Measurements from ENCODE around the gene CDHR4. TPM values are rescaled to one million over a fixed set of nuclear protein-coding genes. Genes with fewer than 3 reads are reported as not detected.

The CDHR4 gene
- total RNA-seq, 2 experiments from 2014 or later = 0.32 TPM; not detected in 1

GRCh38 chr3:49841806-49842205, 42.1 kb upstream of the CDHR4 start:
- DNase-seq (ENCODE audit: low spot score) = no peak
- H3K4me2 ChIP-seq (ENCODE audit: low read length) = no peak overlapping the region
- intact Hi-C loops (cut with micrococcal nuclease; ENCODE audit: unreplicated experiment) = loop anchor here (1.0 kb wide), 1 partner anchor 64 kb away; no protein-coding TSS in a partner anchor
- H3K4me3 ChIP-seq (ENCODE audit: low read depth, low read length, poor library complexity, severe bottlenecking) = no peak overlapping the region
- no peak overlapping the region for H3K27ac ChIP-seq (ENCODE audit: low read depth, low read length, poor library complexity, severe bottlenecking)
- no TSS peak for BruUV-seq (replicated peaks)
- POLR2A ChIA-PET = interaction anchor here (0.6 to 1.0 kb wide), 2 partner anchors 25 to 196 kb away, joined by 3 to 5 read pairs; no protein-coding TSS in a partner anchor
- peaks cover 3% of the 10 kb centered on the region for H3K4me1 ChIP-seq (ENCODE audit: insufficient read depth, low read length, poor library complexity, severe bottlenecking)
- no peaks in the 10 kb centered on the region for H4K20me1 ChIP-seq (ENCODE audit: insufficient read depth, low read length)
- H2AFZ ChIP-seq (ENCODE audit: low read length) = no peak overlapping the region
- H3K79me2 ChIP-seq (ENCODE audit: insufficient read depth, low read depth, low read length) = no peaks in the 10 kb centered on the region
- H3K9me2 ChIP-seq (ENCODE audit: insufficient read depth, low read length) = no peaks in the 10 kb centered on the region
- CTCF ChIA-PET (ENCODE audit: unreplicated experiment) = interaction anchor here (1.6 kb wide), 1 partner anchor 38 kb away, joined by 7 read pairs; the partner anchor contains the start of gene INKA1
- no peaks in the 10 kb centered on the region for H3K9me3 ChIP-seq (ENCODE audit: low read length)
- peaks cover 87% of the 10 kb centered on the region for H3K36me3 ChIP-seq (ENCODE audit: insufficient read depth, low read length)
- no peak for TF ChIP-seq EZH2phosphoT487 (IDR thresholded peaks at IDR 0.05; ENCODE audit: borderline replicate concordance, low read depth, low read length)
- no peak for TF ChIP-seq CTCF (conservative IDR thresholded peaks at IDR 0.05; ENCODE audit: low read length)

- H3K9me2 ChIP-seq (ENCODE audit: insufficient read depth, low read length) = no peaks in the 10 kb centered on the region
- ChIA-PET POLR2A (interaction anchor here (0.6 to 1.0 kb wide), 2 partner anchors 24 to 197 kb away, joined by 3 to 5 read pairs; no protein-coding TSS in a partner anchor), CTCF (ENCODE audit: unreplicated experiment) (interaction anchor here (1.6 kb wide), 1 partner anchor 37 kb away, joined by 7 read pairs; the partner anchor contains the start of gene INKA1)
- H3K4me1 ChIP-seq (ENCODE audit: insufficient read depth, low read length, poor library complexity, severe bottlenecking) = peaks cover 3% of the 10 kb centered on the region
- peak; percentile 88 for TF ChIP-seq CTCF (conservative IDR thresholded peaks at IDR 0.05; ENCODE audit: low read length)
- TF ChIP-seq EZH2phosphoT487 (IDR thresholded peaks at IDR 0.05; ENCODE audit: borderline replicate concordance, low read depth, low read length) = no peak
- peaks cover 89% of the 10 kb centered on the region for H3K36me3 ChIP-seq (ENCODE audit: insufficient read depth, low read length)
- intact Hi-C loops (cut with micrococcal nuclease; ENCODE audit: unreplicated experiment) = loop anchor here (1.0 kb wide), 1 partner anchor 65 kb away; no protein-coding TSS in a partner anchor
- no peak overlapping the region for H3K4me3 ChIP-seq (ENCODE audit: low read depth, low read length, poor library complexity, severe bottlenecking)
- no peaks in the 10 kb centered on the region for H3K79me2 ChIP-seq (ENCODE audit: insufficient read depth, low read depth, low read length)
- no TSS peak for BruUV-seq (replicated peaks)
- H3K4me2 ChIP-seq (ENCODE audit: low read length) = no peak overlapping the region
- H4K20me1 ChIP-seq (ENCODE audit: insufficient read depth, low read length) = no peaks in the 10 kb centered on the region
- peak; percentile 69 for DNase-seq (ENCODE audit: low spot score)
- H3K9me3 ChIP-seq (ENCODE audit: low read length) = no peaks in the 10 kb centered on the region
- H3K27ac ChIP-seq (ENCODE audit: low read depth, low read length, poor library complexity, severe bottlenecking) = no peak overlapping the region
- H2AFZ ChIP-seq (ENCODE audit: low read length) = no peak overlapping the region
These were observed 41.5 kb upstream of the CDHR4 start for GRCh38 chr3:49841126-49841696.

GRCh38 chr3:49840388-49840787, 40.7 kb upstream of the CDHR4 start:
- H3K4me1 ChIP-seq (ENCODE audit: insufficient read depth, low read length, poor library complexity, severe bottlenecking) = peaks cover 3% of the 10 kb centered on the region
- no peak for DNase-seq (ENCODE audit: low spot score)
- no peak overlapping the region for H3K4me3 ChIP-seq (ENCODE audit: low read depth, low read length, poor library complexity, severe bottlenecking)
- H3K79me2 ChIP-seq (ENCODE audit: insufficient read depth, low read depth, low read length) = no peaks in the 10 kb centered on the region
- H3K9me2 ChIP-seq (ENCODE audit: insufficient read depth, low read length) = no peaks in the 10 kb centered on the region
- POLR2A ChIA-PET = no interaction called here
- no peaks in the 10 kb centered on the region for H3K9me3 ChIP-seq (ENCODE audit: low read length)
- H4K20me1 ChIP-seq (ENCODE audit: insufficient read depth, low read length) = no peaks in the 10 kb centered on the region
- CTCF ChIA-PET (ENCODE audit: unreplicated experiment) = interaction anchor here (1.6 kb wide), 1 partner anchor 36 kb away, joined by 7 read pairs; the partner anchor contains the start of gene INKA1
- no TSS peak for BruUV-seq (replicated peaks)
- intact Hi-C loops (cut with micrococcal nuclease; ENCODE audit: unreplicated experiment) = no loop called here
- H2AFZ ChIP-seq (ENCODE audit: low read length) = no peak overlapping the region
- H3K27ac ChIP-seq (ENCODE audit: low read depth, low read length, poor library complexity, severe bottlenecking) = no peak overlapping the region
- no peak overlapping the region for H3K4me2 ChIP-seq (ENCODE audit: low read length)
- TF ChIP-seq CTCF (conservative IDR thresholded peaks at IDR 0.05; ENCODE audit: low read length) = no peak
- TF ChIP-seq EZH2phosphoT487 (IDR thresholded peaks at IDR 0.05; ENCODE audit: borderline replicate concordance, low read depth, low read length) = no peak
- peaks cover 88% of the 10 kb centered on the region for H3K36me3 ChIP-seq (ENCODE audit: insufficient read depth, low read length)

All from OCI-LY7 (cell line).